GM12891 (cell line): Measurements from ENCODE around the gene DIP2C.

ENCODE experiments used
- PAX5 ChIP-seq: IDR thresholded peaks from 2 replicates; pipeline ENCODE4 v1.6.1; 2011; ENCODE audit warnings: low read length, moderate library complexity, mild to moderate bottlenecking; ENCODE audit not compliant: insufficient read depth, severe bottlenecking
- POLR2A ChIP-seq: IDR thresholded peaks from 2 replicates; pipeline ENCODE4 v1.6.1; 2011; ENCODE audit warnings: low read depth, low read length, control low read depth
- POLR2AphosphoS5 ChIP-seq: IDR thresholded peaks from 2 replicates; pipeline ENCODE4 v1.6.1; 2011; ENCODE audit warnings: low read depth, low read length, control low read depth

DNA sequence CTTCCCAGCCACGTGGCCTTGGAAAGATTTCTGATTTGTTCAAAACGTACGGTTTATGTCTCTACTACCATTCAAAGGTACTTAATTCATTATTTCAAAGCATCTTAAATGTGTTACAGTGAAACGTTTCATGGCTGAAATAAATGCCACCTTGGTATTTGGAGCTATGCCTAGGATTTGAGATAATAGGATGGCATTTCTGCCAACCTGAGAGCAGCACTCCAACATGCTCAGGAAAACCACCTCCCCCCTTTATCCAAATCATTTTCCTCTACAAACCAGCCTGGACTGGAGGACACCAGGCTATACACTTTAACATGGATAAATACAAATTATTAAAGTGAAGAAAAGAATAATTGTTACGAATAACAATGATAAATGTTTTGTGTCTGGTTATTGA lies 293.4 kb downstream of the DIP2C start:
- TF ChIP-seq POLR2AphosphoS5, result no peak
- no peak for TF ChIP-seq POLR2A
- TF ChIP-seq PAX5, result no peak
